Activated CD4-positive, alpha-beta T cell treated with anti-CD3 and anti-CD28 coated beads for 4 hours (primary cell): Measurements from ENCODE around the gene BTRC.
"Not testable (repeated sequence)": the region's sequence is repeated elsewhere in the genome, so short reads cannot be mapped to it uniquely, and the experiment has no call there.

Source experiments
- DNase-seq, 2 donors: peaks; one replicate each; pipeline ENCODE4 v3.0.0-alpha.2; 2020

BTRC gene

DNA sequence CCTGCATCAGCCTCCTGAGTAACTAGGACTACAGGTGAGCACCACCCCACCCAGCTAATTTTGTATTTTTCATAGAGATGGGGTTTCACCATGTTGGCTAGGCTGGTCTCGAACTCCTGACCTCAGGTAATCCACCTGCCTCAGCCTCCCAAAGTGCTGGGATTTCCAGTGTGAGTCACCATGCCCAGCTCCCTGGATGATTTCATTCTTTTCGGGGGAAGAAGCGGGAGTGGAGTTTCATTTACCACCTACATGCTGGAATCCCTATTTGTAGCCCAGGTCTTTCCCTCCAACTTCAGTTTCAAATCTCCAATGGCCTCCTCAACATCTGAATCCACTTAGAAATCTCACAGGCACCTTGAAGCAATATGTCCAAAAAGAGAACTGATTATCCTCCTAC lies 2.9 kb upstream of the BTRC start:
- no peak for DNase-seq

DNA sequence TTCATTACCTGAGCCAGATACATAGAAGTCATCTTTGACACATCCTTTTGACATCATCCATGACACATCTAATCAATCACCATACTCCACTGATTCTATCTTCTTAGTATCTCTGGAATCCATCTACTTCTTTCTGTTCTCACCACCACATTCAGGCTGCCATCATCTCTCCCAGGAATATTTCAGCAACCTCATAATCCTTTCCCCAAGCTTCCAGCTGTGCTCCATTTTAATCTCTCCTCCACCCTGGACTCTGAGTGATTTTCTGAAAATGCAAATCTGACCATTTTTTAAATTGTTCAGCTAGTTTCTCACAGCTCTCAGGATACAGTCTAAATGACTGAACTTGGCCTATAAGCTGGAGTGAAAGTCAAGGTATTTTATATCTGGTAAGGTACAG lies 2.5 kb upstream of the BTRC start:
- no peak for DNase-seq

DNA sequence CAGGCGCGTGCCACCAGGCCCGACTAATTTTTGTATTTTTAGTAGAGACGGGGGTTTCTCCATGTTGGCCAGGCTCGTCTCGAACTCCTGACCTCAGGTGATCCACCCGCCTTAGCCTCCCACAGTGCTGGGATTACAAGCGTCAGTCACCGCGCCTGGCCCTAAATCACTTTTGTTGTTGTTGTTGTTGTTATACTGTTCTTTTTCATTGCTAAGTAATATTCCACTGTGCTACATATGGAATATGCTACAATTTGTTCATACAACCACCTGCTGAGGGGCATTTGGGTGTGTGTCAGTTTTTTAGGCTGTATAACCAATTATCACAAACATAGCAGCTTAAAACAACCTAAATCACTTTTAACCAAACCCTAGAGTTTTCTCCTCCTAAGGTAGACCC lies 1.1 kb upstream of the BTRC start:
- not testable (repeated sequence) for DNase-seq

DNA sequence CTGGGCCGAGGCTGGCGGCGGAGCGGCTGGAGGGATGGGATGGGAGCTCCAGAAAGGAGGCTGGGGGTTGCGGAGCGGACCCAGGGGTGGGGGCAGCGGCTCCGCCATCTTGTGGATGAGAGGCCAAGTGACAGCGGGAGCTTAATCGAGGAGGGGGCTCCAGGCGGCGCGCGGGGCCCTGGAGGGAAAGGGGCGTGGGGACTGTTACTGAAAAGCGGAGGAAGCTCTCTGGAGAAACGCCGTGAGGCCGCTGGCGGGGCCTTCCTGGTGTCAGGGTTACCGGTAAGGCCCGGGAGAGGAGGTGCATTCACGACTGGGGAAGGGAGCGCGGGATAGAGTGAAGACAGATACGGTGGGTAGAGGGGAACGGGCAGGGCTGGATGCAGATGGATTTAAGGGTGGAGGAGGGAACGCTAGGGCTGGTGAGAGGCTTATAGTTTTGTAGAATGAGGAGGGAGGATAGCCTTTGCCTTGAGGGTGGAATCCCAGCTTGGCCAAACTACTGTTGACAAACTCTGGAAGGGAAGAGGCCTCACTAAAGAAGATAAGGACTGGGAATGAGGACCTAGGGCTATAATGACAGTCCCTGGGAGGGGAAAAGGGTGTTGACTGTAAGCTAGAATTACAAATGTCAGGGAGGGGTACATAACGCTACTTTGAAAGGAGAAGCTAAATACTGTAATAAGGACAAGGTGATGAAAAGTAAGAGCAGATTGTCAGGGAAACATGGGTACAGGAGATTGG lies 535 bp downstream of the BTRC start:
- peak; percentile 33 to 37 for DNase-seq

DNA sequence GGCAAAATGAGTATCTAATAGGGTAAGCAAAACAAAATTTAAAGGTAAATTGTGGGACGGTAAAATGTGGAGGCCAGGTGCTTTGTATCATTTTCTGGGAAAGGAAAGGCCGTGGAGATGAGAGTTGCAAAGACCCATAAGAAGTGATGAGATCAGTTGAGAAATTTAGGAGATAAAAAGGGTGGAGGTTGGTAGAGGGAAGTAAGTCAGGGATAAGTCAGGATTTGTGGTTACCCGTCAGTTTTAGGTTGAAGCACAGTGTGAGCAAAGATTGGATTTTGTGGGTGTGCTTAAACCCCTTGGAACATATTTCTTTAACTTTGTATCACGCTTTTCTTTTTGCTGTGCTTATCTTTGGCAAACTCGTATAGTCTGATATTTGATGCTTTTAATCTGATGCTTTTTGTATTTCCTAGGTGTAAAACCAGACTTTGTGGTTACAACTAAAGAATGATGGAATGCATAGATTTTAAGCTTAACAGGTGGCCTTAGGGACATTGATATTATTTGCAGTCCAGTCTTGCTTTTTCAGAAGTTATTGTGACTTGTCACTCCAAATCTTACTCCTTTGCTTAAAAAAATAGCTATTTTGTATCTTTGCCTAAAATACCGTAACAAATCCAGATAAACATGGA lies 1.2 kb downstream of the BTRC start:
- no peak for DNase-seq

DNA sequence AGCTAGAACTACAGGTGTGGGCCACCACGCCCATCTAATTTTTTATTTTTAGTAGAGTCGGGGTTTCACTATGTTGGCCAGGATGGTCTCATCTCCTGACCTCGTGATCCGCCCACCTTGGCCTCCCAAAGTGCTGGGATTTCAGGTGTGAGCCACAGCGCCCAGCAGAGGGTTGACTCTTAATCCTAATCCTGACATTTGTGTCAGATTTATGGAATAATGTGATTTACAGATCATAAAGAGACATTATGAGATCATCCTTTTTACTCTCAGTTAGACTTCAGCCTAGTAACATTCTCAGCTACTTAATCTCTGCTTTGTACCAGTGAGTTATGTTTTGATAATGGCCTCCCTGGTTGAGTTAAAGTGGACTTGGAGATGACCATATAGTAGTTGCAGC lies 2.2 kb downstream of the BTRC start:
- no peak for DNase-seq

DNA sequence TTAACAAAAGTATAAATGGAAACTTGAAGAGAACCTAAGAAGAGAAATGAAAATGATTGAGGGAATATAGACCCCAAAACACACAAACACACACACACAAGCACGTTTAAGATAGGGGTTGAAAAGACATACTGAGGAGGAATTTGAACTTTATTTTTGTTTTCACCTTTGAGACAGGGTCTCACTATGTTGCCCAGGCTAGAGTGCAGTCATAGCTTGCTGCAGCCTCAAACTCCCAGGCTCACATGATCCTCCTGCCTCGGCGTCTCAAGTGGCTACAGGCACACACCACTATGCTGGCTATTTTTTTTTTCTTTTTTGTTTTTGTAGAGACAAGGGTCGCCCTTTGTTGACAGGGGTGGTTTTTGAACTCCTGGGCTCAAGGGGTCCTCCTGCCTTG lies 4.0 kb downstream of the BTRC start:
- DNase-seq: no peak

DNA sequence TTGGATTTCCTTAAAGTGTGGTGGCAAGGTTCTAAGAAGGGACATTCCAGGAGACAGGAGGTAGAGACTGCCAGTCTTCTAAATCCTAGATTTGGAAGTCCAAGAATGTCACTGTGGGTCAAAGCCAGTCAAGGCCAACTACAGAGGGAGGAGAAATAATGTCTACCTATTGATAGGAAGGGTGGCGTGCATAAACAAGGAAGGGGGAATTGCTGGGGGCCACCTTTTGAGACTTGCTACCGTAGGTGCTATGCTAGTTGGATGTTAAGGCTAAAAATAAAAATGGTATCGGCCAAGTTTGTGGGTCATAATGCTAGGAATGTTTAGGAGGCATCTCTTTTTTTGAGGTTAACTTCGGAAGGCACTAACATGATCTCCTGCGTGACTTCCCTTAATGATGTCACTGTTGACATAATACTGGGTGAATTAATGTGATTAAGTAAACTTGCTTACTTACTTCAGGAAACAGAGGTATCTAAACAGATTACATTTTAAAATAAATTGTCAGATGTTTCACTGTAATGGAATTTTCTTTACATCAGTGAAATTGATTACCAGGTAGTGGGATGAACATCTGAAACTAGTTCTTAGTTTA lies 4.8 kb downstream of the BTRC start:
- DNase-seq: no peak

DNA sequence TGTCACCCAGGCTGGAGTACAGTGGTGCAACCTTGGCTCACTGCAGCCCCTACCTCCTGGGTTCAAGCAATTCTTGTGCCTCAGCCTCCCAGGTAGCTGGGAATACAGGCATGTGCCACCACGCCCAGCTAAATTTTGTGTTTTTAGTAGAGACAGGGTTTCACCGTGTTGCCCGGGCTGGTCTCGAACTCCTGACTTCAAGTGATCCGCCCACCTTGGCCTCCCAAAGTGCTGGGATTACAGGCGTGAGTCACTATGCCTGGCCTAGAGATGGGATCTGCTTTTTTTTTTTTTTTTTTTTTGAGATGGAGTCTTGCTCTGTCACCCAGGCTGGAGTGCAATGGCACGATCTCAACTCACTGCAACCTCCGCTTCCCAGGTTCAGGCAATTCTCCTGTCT lies 6.1 kb downstream of the BTRC start:
- DNase-seq: not testable (repeated sequence)

DNA sequence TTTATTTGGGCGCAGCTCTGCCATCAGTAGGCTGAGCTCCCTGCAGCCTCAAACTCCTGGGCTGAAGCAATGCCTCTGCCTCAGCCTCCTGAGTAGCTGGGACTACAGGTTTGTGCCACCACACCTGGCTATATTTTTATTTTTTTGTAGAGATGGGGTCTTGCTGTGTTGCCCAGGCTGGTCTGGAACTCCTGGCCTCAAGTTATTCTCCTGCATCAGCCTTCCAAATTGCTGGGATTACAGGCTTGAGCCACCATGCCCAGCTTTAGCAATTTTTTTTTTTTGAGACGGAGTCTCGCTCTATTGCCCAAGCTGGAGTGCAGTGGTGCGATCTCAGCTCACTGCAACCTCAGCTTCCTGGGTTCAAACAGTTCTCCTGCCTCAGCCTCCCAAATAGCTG lies 6.9 kb downstream of the BTRC start:
- not testable (repeated sequence) for DNase-seq

DNA sequence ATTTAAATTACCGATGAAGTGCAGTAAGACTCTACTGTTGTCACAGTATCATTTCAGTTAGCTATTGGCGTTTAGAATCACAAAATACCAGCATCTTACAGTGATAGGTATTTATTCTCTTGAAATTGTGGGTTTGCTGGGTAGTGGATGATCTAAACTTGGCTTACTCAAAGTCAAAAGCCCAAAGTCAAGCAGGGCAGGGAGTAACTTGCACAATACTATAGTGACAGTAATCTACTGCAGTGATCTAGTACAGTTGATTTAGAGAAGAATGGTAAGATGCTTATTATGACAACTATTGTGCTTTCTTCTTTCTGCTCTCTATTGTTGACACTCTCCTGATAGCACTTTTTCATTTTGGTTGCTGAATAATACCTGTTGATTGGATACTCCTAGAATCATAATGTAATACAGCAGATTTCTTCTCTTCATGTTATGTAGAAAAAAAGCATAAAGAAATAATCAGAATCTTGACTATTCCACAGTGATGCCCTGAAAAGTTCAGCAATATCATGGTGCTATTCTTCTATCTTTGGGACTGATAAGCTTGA lies 10.0 kb downstream of the BTRC start:
- DNase-seq: no peak

DNA sequence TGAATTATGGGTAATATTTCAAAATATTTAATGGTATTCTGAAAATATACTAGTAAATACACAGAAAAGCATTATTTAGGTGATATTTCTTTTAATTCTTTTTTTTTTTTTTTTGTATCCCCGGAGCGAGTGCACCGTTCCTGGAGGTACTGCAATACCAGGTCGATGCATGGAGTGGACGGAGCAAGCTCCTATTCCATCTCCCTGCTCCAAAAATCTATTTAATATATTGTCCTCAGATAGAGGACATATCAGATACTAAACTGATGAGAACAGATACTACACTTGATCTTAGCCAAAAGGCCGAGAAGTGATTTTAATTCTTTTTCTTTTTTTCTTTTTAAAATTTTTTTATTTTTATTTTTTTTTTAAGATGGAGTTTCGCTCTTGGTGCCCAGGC lies 10.8 kb downstream of the BTRC start:
- no peak for DNase-seq

DNA sequence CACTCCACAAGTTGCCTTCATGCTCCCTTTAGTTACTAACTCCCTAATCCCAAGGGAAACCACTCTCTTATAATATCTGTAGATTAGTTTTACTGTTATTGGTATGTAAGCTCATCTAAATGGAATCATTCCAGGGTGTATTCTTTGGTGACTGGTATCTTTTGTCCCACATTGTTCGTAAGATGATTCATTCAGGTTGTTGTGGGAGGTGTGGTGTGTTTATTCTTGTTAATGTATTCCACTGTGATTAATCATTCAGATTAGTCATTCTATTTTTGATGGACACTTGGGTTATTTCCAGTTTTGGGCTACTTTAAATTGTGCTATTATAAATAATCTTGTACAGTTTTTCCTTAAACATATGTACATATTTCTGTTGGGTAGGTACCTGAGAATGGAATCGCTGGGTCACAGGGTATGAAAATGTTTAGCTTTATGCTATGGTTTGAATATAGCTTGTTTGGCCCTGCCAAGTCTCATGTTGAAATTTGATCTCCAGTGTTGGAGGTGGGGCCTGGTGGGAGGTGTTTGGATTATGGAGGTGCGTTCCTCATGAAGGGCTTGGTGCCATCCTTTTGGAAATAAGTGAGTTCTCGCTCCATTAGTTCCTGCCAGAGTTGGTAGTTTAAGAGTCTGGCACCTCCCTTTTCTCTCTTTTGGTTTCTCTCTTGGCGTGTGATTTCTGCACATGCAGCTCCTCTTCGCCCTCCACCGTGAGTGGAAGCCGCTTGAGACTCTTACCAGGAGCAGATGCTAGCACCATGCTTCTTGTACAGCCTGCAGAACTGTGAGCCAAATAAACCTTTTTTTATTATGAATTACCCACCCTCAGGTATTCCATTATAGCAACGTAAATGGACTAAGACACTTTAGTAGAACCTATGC lies 13.8 kb downstream of the BTRC start:
- no peak for DNase-seq

DNA sequence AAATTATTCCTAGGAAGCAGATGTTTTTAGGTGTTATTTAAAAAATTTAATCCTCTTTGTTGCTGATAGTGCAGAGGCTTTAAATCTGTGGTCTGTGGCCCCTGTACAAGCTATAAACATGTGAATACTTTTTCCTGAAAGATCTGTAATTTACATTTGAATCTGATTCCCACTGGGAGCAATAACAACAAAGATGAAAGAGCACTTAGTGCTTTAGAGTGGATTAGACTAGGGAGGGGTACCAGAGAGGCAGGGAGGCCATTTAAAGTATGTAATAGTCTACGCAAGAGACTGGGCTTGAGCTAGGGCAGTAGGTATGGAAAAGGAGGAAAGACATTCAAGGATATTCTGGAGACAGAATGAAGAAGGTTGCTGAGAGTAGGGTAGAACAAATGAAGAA lies 19.1 kb downstream of the BTRC start:
- no peak for DNase-seq

DNA sequence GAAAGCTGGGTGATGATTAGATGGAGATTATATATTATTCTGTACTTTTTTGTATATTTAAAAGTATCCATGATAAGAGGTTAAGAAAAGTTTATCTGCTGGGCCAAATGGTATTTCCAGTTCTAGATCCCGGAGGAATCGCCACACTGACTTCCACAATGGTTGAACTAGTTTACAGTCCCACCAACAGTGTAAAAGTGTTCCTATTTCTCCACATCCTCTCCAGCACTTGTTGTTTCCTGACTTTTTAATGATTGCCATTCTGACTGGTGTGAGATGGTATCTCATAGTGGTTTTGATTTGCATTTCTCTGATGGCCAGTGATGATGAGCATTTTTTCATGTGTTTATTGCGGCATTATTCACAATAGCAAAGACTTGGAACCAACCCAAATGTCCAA lies 20.0 kb downstream of the BTRC start:
- DNase-seq: not testable (repeated sequence)

DNA sequence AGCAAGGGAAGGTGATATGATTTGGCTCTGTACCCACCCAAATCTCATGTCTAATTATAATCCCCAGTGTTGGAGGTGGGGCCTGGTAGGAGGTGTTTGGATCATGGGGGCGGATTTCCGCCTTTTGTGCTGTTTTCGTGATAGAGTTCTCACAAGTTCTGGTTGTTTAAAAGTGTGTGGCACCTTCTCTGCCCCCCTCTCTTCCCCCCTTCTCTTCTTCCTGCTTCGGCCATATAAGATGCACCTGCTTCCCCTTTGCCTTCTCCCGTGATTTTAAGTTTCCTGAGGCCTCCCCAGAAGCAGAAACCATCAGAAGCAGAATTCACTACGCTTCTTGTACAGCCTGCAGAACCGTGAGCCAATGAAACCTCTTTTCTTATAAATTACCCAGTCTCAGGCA lies 21.1 kb downstream of the BTRC start:
- DNase-seq: no peak

DNA sequence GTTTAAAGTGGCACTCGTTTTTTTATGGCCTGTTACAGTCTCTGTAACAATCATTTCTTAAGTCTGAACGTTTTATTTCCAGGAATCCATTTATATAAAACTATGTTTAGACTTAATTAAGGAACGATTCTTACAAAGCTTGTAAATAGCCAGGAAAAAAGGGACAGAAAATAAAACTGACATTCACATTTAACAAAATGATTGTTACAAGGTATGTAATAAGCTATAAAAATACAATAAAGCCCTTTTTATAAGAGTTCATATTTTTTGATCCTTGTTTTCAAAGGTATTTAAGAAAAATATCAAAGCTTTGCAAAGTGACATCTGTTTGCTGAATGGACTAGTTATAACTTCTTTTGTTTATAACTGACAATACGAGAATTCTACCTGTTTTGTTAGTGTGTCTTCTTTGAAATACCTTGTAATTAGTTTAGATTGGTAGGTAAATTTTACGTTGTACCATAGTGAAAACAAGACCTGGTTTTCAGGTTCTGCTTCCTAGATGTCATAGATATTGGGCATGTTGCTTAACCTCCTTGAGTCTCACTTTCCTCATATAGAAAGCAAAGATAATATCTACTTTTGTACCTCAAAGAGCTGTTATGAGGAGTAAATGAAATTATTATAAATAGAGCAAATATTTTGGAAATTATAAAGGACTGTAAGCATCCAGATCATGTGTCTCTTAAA lies 25.8 kb downstream of the BTRC start:
- no peak for DNase-seq

DNA sequence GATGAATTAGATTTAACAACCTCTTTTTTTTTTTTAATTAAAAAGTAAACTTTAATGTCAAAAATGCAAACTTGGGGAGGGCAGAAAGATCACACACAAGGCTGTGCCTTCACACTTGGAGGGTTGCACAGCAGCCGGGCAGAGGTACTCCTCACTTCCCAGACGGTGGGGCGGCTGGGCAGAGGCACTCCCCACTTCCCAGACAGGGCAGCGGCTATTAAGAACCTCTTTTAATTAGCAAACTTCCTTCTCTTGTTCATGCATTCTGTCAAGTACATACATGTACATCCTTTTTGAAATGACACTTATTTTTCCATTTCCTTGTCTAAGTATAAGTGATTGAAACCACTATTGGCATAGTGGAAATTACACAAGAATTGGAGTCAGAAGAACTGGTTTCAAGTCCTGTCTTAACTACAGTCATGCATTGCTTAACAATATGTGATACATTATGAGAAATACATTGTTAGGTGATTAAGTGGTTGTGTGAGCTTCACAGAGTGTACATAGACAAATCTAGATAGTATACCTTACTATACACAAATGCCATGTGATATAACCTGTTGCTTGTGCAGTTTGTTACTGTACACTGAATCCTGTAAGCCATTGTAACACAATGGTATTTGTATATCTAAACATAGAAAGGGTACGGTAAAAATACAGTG lies 26.5 kb downstream of the BTRC start:
- DNase-seq: no peak

DNA sequence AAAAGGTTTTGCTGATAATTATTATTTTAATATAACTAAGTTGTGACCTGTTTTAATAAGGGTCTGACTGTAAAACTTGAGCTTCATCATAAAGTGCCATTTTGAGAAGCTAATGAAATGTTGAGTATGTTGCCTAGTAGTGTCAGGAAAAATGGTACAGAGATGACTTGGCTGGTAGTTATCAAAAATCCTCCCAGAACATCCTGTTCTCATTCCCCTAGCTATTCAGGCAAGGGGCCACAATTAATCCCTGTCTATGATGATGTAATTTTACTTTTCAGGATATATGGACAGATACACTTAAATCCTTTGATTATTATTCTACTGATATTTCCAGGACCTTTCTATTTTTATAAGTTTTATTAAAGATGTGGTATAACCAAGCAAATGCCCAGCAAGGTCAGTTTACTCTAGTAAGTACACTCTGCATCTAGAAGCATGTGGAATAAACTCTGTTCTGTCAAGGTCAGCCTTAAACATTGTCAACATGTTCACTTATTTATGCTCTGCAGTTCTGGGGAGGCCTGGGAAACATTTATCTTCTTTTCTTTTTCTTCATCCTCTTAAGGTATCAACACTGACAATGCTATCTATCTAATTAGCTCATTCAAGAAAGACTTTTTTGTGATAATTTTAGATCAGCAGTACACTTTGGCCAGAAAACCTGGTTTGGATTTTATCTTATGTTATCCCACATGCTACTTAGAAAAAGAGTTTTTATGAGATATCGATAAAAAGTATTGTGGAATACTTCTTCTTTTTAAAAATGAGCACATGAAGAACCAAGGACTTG lies 32.1 kb downstream of the BTRC start:
- no peak for DNase-seq

DNA sequence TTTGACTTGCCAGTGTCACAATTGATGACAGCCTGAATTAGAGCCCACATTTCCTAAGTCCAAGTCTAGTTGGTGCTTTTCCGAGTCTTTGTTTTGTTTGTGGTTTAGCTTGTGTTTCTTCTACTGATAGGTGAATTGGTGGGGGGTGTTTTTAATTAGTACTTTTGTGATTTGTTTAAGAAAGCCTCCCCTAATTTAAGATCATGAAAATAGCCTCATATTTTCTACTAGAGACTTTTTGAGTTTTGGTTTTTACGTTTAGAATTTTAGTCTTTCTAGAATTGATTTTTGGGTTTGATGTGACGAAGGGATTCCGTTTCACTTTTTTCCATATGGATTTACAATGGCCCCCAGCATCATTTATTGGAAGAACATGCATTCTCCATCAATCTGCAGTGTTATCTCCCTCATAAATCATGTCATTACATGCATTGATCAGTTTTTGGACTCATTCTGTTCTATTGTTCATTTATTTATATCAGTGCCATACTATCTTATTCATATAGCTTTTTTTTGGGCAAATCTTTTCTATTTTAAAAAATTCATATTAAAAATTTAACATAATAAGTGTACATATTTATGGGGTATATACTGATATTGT lies 32.8 kb downstream of the BTRC start:
- no peak for DNase-seq
